Measurements from ENCODE around the gene ELMO1.

Gene ELMO1

GRCh38 chr7:37211097-37211880 lies 237.4 kb downstream of the ELMO1 start:
- peak; percentile 37 for DNase-seq

- DNase-seq, result no peak
Observed at GRCh38 chr7:37209195-37209594, 239.5 kb downstream of the ELMO1 start.

GRCh38 chr7:37208528-37208927 lies 240.1 kb downstream of the ELMO1 start:
- DNase-seq, result peak; percentile 87

- DNase-seq, result no peak
Observed at GRCh38 chr7:37206192-37206591, 242.5 kb downstream of the ELMO1 start.

GRCh38 chr7:37205451-37205850 lies 243.2 kb downstream of the ELMO1 start:
- no peak for DNase-seq

GRCh38 chr7:37201876-37202198 lies 246.8 kb downstream of the ELMO1 start:
- no peak for DNase-seq

- peak; percentile 93 for DNase-seq
Observed at GRCh38 chr7:37201003-37201875, 247.4 kb downstream of the ELMO1 start.

GRCh38 chr7:37198906-37199485 lies 249.7 kb downstream of the ELMO1 start:
- peak; percentile 84 for DNase-seq

- no peak for DNase-seq
Observed at GRCh38 chr7:37198041-37198905, 250.4 kb downstream of the ELMO1 start.

- no peak for DNase-seq
Observed at GRCh38 chr7:37197108-37197507, 251.6 kb downstream of the ELMO1 start.

- no peak for DNase-seq
Observed at GRCh38 chr7:37196676-37197075, 252.0 kb downstream of the ELMO1 start.

- DNase-seq, result no peak
Observed at GRCh38 chr7:37195388-37195787, 253.3 kb downstream of the ELMO1 start.

GRCh38 chr7:37194943-37195342 lies 253.7 kb downstream of the ELMO1 start:
- DNase-seq, result no peak

- no peak for DNase-seq
Observed at GRCh38 chr7:37193775-37194135, 254.9 kb downstream of the ELMO1 start.

GRCh38 chr7:37193087-37193774 lies 255.4 kb downstream of the ELMO1 start:
- DNase-seq, result no peak

- DNase-seq, result no peak
Observed at GRCh38 chr7:37191797-37192196, 256.9 kb downstream of the ELMO1 start.

GRCh38 chr7:37187179-37187578 lies 261.5 kb downstream of the ELMO1 start:
- no peak for DNase-seq

GRCh38 chr7:37186753-37187152 lies 261.9 kb downstream of the ELMO1 start:
- DNase-seq, result no peak

- no peak for DNase-seq
Observed at GRCh38 chr7:37181550-37181932, 267.1 kb downstream of the ELMO1 start.

- no peak for DNase-seq
Observed at GRCh38 chr7:37180828-37181549, 267.7 kb downstream of the ELMO1 start.

GRCh38 chr7:37176079-37176478 lies 272.6 kb downstream of the ELMO1 start:
- DNase-seq, result no peak

- DNase-seq, result no peak
Observed at GRCh38 chr7:37174460-37174859, 274.2 kb downstream of the ELMO1 start.

Measured in midbrain (tissue), 1 donor.